PC-3 (cell line): ENCODE results near the gene ABCB4. TPM values are rescaled to one million over a fixed set of nuclear protein-coding genes. Genes with fewer than 3 reads are reported as not detected.
"Not testable (repeated sequence)": the region's sequence is repeated elsewhere in the genome, so short reads cannot be mapped to it uniquely, and the experiment has no call there.

ENCODE experiments used
- ATAC-seq: fragments of 200-7000 bp; cut with Tn5 transposase; 2 replicates; pipeline ENCODE4 v1.9.1; 2020; ENCODE audit warnings: mild to moderate bottlenecking, moderate library complexity
- BruUV-seq: library from RNA; stranded (reverse); fragments of 400-500 nt; replicated peaks from 2 replicates; lab custom pipeline; 2021; lab: Mats Ljungman, UMichigan
- CTCF ChIA-PET: fragments of 300-600 bp; sonication (Branson Sonifier 250); formaldehyde crosslinking; loops from one replicate; lab custom pipeline; 2022; ENCODE audit warnings: antibody characterized with exemption; lab: Charles Lee
- POLR2A ChIA-PET: fragments of 300-600 bp; sonication (Branson Sonifier 250); formaldehyde crosslinking; loops from one replicate; lab custom pipeline; 2022; ENCODE audit warnings: antibody characterized with exemption; ENCODE audit not compliant: unreplicated experiment; lab: Charles Lee
- DNase-seq: peaks from one replicate; pipeline ENCODE4 v3.0.0-alpha.2; 2015
- H2AFZ ChIP-seq: fragments of 300-600 bp; sonication (generic); 2 replicates; pipeline ENCODE4 v1.6.0; 2016; ENCODE audit warnings: antibody characterized with exemption, low read length
- H3F3A ChIP-seq: fragments of 300-600 bp; sonication (generic); one replicate; pipeline ENCODE4 v1.6.0; 2017; ENCODE audit warnings: antibody characterized with exemption, low read length, control low read depth, mild to moderate bottlenecking; ENCODE audit not compliant: unreplicated experiment
- H3K27ac ChIP-seq: fragments of 300-600 bp; sonication (generic); 2 replicates; pipeline ENCODE4 v1.5.1; 2016; ENCODE audit warnings: mild to moderate bottlenecking, low read length
- H3K27me3 ChIP-seq: fragments of 300-600 bp; sonication (generic); 2 replicates; pipeline ENCODE4 v1.6.1; 2016; ENCODE audit warnings: low read length, mixed read lengths
- H3K36me3 ChIP-seq: fragments of 300-600 bp; sonication (generic); 2 replicates; pipeline ENCODE4 v1.6.1; 2016; ENCODE audit warnings: low read depth, mixed run types, low read length, mixed read lengths
- H3K4me1 ChIP-seq: fragments of 300-600 bp; sonication (generic); 2 replicates; pipeline ENCODE4 v1.5.1; 2016; ENCODE audit warnings: low read length; ENCODE audit not compliant: insufficient read depth
- H3K4me2 ChIP-seq: fragments of 300-600 bp; sonication (generic); 2 replicates; pipeline ENCODE4 v1.6.0; 2016; ENCODE audit warnings: low read length
- H3K4me3 ChIP-seq: fragments of 300-600 bp; sonication (generic); 2 replicates; pipeline ENCODE4 v1.5.1; 2016; ENCODE audit warnings: mild to moderate bottlenecking, low read length, mixed read lengths
- H3K79me2 ChIP-seq: fragments of 300-600 bp; sonication (generic); 2 replicates; pipeline ENCODE4 v1.6.1; 2017; ENCODE audit warnings: low read length, mixed read lengths
- H3K9ac ChIP-seq: fragments of 300-600 bp; sonication (generic); 2 replicates; pipeline ENCODE4 v1.6.0; 2016; ENCODE audit warnings: mild to moderate bottlenecking, low read length
- H3K9me2 ChIP-seq: fragments of 300-600 bp; sonication (generic); replicated peaks from 2 replicates; pipeline ENCODE4 v1.6.1; 2016; ENCODE audit warnings: mixed run types, low read length, mixed read lengths
- H3K9me3 ChIP-seq: fragments of 300-600 bp; sonication (generic); 2 replicates; pipeline ENCODE4 v1.6.1; 2016; ENCODE audit warnings: low read length, mixed read lengths
- H4K20me1 ChIP-seq: fragments of 300-600 bp; sonication (generic); 2 replicates; pipeline ENCODE4 v1.6.1; 2016; ENCODE audit warnings: low read length, mixed read lengths
- EZH2 ChIP-seq: fragments of 300-600 bp; sonication (generic); IDR thresholded peaks from one replicate; pipeline ENCODE4 v1.6.1; 2017; ENCODE audit warnings: antibody characterized with exemption, mild to moderate bottlenecking, low read length; ENCODE audit not compliant: unreplicated experiment
- EZH2phosphoT487 ChIP-seq: fragments of 300-600 bp; sonication (generic); IDR thresholded peaks from 2 replicates; pipeline ENCODE4 v1.6.1; 2018; ENCODE audit warnings: mild to moderate bottlenecking, antibody characterized with exemption, low read length, borderline replicate concordance
- intact Hi-C: fragments of 100-400 bp; cut with micrococcal nuclease; formaldehyde crosslinking; loops from 2 replicates; pipeline ENCODE4 v1.9.0; 2023
- total RNA-seq: library from RNA; depleted of rRNA; stranded (reverse); fragments of >200 nt; gene quantifications from 2 replicates; pipeline ENCODE4 v1.2.3, GENCODE V29; 2014
- TF ChIP-seq, protein P1 (sequence below): fragments of 300-600 bp; sonication (generic); conservative IDR thresholded peaks from 2 replicates; pipeline ENCODE4 v1.5.1; 2017; ENCODE audit warnings: antibody characterized with exemption, low read depth, mild to moderate bottlenecking, low read length

ABCB4 gene
- total RNA-seq, 1 experiment from 2014 or later = not detected

GRCh38 chr7:87465534-87465880, 10.0 kb downstream of the ABCB4 start:
- H3K79me2 ChIP-seq, H4K20me1 ChIP-seq, H3K4me1 ChIP-seq, H3F3A ChIP-seq, H3K27me3 ChIP-seq, H3K27ac ChIP-seq, BruUV-seq, H3K9me2 ChIP-seq, H3K9me3 ChIP-seq, POLR2A ChIA-PET, ATAC-seq, H3K36me3 ChIP-seq, DNase-seq, CTCF ChIA-PET, intact Hi-C loops, H3K9ac ChIP-seq: not testable (repeated sequence)
- H3K4me2 ChIP-seq = peak overlapping the region; percentile 88
- peak overlapping the region; percentile 61; the same call in 1 of the 2 replicates for H3K4me3 ChIP-seq
- peak overlapping the region; percentile 79; the same call in 1 of the 2 replicates for H2AFZ ChIP-seq

DNA sequence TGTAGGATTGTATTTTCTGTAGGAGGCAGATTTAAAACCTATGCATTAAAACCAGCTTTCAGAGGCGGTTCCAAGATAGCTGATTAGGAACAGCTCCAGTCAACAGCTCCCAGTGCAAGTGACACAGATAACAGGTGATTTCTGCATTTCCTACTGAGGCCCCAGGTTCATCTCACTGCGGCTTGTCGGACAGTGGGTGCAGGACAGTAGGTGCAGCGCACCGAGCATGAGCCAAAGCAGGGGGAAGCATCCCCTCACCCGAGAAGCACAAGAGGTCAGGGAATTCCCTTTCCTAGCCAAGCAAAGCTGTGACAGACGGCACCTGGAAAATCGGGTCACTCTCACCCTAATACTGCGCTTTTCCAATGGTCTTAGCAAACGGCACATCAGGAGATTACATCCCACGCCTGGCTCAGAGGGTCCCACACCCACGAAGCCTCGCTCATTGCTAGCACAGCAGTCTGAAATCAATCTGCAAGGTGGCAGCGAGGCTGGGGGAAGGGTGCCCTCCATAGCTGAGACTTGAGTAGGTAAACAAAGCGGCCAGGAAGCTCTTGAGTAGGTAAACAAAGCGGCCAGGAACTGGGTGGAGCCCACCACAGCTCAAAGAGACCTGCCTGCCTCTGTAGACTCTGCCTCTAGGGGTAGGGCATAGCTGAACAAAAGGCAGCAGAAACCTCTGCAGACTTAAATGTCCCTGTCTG, 10.5 kb downstream of the ABCB4 start:
- H2AFZ ChIP-seq = peak overlapping the region; percentile 79
- peak overlapping the region; percentile 61; the same call in 1 of the 2 replicates for H3K4me3 ChIP-seq
- BruUV-seq, intact Hi-C loops, H3K9me3 ChIP-seq, H3K9ac ChIP-seq, H3K9me2 ChIP-seq, POLR2A ChIA-PET, H3F3A ChIP-seq, H3K4me1 ChIP-seq, H4K20me1 ChIP-seq, H3K36me3 ChIP-seq, H3K79me2 ChIP-seq, CTCF ChIA-PET, H3K27me3 ChIP-seq, H3K27ac ChIP-seq: not testable (repeated sequence)
- peak overlapping the region; percentile 88 for H3K4me2 ChIP-seq
- peak; percentile 64 for DNase-seq
- ATAC-seq = peak; percentile 99

DNA sequence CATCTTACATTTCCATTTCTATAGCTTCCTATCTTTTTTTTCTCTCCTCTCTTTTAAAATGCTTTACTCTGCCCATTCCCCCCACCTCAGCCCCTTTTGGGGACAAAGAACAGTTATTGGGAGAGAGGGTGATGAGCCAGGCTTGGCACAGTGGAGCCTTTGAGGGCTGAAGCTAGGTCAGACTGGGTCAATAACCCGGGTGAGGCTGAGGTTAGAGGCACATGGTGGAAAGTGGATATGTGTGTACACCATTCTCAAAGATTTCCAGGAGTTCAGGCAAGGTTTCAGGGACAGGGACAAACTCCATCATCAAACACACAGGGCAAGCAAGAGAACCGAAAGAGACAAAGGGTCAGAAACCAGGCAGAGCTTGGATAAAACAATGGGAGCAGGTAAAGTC, 11.5 kb downstream of the ABCB4 start:
- ChIA-PET POLR2A (interaction anchor here (0.5 kb wide), 1 partner anchor 10 kb away, joined by 3 read pairs; no protein-coding TSS in a partner anchor), CTCF (no interaction called here)
- H3K4me2 ChIP-seq = no peak overlapping the region
- H3F3A ChIP-seq = no peaks in the 10 kb centered on the region
- no peak overlapping the region for H3K9ac ChIP-seq
- no peaks in the 10 kb centered on the region for H3K9me3 ChIP-seq
- H3K27me3 ChIP-seq = no peaks in the 10 kb centered on the region
- TF ChIP-seq EZH2 (no peak), EZH2phosphoT487 (no peak)
- TF ChIP-seq, protein P1, sequence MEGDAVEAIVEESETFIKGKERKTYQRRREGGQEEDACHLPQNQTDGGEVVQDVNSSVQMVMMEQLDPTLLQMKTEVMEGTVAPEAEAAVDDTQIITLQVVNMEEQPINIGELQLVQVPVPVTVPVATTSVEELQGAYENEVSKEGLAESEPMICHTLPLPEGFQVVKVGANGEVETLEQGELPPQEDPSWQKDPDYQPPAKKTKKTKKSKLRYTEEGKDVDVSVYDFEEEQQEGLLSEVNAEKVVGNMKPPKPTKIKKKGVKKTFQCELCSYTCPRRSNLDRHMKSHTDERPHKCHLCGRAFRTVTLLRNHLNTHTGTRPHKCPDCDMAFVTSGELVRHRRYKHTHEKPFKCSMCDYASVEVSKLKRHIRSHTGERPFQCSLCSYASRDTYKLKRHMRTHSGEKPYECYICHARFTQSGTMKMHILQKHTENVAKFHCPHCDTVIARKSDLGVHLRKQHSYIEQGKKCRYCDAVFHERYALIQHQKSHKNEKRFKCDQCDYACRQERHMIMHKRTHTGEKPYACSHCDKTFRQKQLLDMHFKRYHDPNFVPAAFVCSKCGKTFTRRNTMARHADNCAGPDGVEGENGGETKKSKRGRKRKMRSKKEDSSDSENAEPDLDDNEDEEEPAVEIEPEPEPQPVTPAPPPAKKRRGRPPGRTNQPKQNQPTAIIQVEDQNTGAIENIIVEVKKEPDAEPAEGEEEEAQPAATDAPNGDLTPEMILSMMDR = no peak
- no peak for DNase-seq
- no peaks in the 10 kb centered on the region for H3K9me2 ChIP-seq
- H3K36me3 ChIP-seq = no peaks in the 10 kb centered on the region
- H3K79me2 ChIP-seq = no peaks in the 10 kb centered on the region
- intact Hi-C loops = no loop called here
- BruUV-seq = no TSS peak
- no peak overlapping the region for H2AFZ ChIP-seq
- H4K20me1 ChIP-seq = no peaks in the 10 kb centered on the region
- no peak for ATAC-seq
- peaks cover 7% of the 10 kb centered on the region for H3K4me1 ChIP-seq
- H3K27ac ChIP-seq = no peak overlapping the region
- no peak overlapping the region for H3K4me3 ChIP-seq

- H3K9me2 ChIP-seq, H3K36me3 ChIP-seq, POLR2A ChIA-PET, H3F3A ChIP-seq, H3K4me3 ChIP-seq, ATAC-seq, H2AFZ ChIP-seq, H4K20me1 ChIP-seq, BruUV-seq, H3K79me2 ChIP-seq, intact Hi-C loops, CTCF ChIA-PET, H3K4me2 ChIP-seq, H3K4me1 ChIP-seq, H3K9ac ChIP-seq, H3K27ac ChIP-seq, DNase-seq, H3K9me3 ChIP-seq: not testable (repeated sequence)
- H3K27me3 ChIP-seq = peaks cover 11% of the 10 kb centered on the region; the same call in 1 of the 2 replicates
These were observed 15.0 kb downstream of the ABCB4 start for GRCh38 chr7:87460444-87460843.
